GM19023 (cell line): ENCODE data around the gene MRC2.

ENCODE experiments used
- ATAC-seq: cut with Tn5 transposase; IDR thresholded peaks from one replicate; pipeline ENCODE4 v1.9.1; 2021; ENCODE audit warnings: mild to moderate bottlenecking, moderate library complexity; ENCODE audit not compliant: unreplicated experiment

The MRC2 gene

DNA sequence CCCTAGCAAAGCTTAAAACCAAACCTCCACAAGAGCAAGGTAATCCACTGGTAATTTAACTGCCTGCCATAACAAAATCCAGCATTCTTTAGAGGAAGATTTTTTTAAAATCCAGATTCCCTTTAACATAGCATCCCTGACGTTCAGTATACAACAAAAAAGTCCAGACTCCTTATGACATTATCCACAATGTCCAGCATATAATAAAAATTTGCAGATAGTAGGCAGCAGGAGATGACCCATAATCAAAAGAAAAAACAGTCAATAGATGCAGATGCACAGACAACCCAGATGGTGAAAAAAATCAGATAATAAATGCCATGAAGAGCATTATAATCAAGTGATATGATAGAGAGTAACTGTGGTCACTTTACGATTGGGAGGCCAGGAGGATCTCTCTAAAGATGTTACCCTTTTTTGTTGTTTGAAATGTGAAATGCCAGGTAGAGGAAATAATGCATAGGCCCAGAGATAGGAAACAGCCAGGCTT is 33.2 kb downstream of the MRC2 start:
- no peak for ATAC-seq

DNA sequence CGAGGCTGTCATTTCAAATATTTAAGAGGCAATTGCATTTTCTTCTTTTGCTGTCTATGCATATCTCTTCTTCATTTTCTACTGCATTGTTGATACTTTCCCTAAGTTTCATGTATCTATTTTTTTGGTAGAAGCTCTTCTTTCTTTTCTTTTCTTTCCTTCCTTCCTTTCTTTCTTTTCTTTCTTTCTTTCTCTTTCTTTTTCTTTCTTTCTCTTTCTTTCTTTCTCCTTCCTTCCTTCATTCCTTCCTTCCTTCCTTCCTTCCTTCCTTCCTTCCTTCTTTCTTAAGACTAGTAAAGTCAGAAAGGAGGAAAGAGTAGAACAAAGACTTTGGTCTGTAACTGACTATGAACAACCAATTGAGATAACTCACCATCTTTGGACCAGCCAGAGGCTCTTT is 33.9 kb downstream of the MRC2 start:
- ATAC-seq = no peak

- no peak for ATAC-seq
Observed at GRCh38 chr17:62662855-62663254, 35.4 kb downstream of the MRC2 start.

- ATAC-seq = no peak
Observed at GRCh38 chr17:62663304-62663703, 35.8 kb downstream of the MRC2 start.

DNA sequence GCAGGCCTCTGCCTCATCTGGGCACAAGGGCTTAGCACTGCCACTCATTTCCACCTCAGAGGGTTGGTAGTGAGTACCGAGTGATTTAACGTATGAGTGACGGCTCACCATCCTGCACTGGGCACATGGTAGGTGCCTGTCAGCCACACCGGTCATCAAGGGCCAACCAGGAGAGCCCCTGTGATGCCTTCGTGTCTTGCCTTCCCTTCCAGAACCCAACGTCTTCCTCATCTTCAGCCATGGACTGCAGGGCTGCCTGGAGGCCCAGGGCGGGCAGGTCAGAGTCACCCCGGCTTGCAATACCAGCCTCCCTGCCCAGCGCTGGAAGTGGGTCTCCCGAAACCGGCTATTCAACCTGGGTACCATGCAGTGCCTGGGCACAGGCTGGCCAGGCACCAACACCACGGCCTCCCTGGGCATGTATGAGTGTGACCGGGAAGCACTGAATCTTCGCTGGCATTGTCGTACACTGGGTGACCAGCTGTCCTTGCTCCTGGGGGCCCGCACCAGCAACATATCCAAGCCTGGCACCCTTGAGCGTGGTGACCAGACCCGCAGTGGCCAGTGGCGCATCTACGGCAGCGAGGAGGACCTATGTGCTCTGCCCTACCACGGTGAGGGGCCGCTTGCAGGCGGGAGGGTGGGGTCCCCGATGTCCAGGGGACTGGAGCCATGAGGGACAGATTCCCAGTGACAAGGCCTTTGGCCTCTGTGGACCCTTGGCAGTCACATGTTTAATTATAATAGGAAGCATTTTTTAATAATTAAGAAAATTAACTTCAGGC is 37.1 kb downstream of the MRC2 start:
- no peak for ATAC-seq

DNA sequence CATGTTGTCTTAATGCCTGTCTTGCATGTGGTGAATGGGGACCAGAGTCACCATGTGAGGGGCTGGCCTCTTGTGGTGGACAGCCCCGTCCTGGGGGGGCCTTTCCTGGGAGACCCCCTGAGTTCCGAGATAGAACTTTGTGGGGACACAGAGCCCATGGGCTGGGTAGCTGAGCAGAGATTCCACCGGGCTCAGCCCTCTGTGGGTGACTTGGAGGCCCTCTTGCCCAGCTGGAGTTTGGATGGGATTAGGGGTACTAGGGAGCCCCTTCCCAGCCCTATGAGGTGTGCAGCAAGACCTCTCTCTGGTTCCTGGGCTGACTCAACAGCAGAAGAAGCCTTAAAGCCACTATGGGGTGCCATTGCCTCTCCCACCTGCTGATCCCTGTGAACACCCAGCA is 38.1 kb downstream of the MRC2 start:
- ATAC-seq = no peak

- ATAC-seq = no peak
Observed at GRCh38 chr17:62666061-62666800, 38.8 kb downstream of the MRC2 start.

DNA sequence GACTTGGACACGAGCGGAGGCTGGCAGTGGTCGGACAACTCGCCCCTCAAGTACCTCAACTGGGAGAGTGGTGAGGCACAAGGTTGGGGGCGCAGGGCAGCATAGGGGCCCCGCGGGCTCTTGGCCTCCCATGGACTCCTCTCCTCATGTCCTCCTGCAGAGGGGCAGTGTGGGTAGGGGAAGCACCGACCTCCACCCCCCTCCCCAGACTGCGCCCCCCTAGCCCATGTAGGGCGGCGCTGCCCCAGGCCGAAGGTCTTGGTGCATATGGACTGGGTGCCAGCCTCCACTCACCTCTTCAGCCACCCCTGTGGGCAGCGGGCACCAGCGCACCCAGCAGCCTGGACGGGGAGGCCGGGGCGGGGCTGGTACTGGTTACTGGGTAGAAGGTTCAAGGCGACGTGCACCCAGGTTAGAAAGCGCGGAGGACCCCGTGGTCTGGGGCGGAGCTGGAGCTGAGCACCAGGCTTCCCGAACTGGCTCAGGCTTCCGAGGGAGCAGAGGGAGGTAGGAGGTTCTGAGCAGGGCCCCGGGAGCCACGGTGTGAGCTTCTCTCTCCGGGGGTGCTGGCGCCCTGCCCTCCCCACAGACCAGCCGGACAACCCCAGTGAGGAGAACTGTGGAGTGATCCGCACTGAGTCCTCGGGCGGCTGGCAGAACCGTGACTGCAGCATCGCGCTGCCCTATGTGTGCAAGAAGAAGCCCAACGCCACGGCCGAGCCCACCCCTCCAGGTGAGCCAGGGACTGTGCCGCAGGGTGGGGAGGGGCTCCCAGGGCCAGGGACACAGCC is 39.5 kb downstream of the MRC2 start:
- ATAC-seq = no peak

GRCh38 chr17:62668091-62668804 is 40.8 kb downstream of the MRC2 start:
- no peak for ATAC-seq

DNA sequence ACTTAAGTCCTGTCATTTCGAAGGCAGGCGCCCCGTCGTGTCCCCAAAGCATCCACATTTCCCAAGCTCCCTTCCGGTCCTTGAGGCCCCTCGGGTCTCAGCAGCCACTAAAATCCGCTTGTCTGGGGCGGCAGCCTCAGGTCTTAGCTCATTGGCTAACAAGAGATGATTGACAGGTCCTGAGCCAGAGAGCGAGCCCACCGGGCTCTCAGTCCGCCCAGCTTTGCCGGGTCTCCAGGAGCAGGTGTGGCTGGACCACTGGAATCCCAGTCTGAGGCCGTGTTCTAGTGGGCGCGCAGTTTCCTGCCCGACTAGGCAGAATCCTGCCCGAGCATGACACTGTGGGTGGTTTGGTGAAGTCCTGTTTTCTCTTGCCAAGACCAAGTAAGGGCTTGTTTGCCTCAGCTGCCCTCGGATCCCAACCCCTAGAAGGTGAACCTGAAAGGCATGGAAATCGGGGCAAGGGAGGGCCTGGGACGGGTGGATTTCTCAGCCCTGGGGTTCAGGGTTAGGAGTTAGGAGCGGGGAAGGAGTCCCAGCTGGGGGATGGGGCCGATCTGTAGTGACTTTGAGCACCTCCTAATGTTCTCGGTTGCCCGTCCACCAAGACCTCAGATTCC is 42.8 kb downstream of the MRC2 start:
- ATAC-seq = no peak

GRCh38 chr17:62671553-62671952 is 44.1 kb downstream of the MRC2 start:
- ATAC-seq = no peak

- ATAC-seq = no peak
Observed at GRCh38 chr17:62672957-62673356, 45.5 kb downstream of the MRC2 start.

- no peak for ATAC-seq
Observed at GRCh38 chr17:62673614-62674362, 46.3 kb downstream of the MRC2 start.

- no peak for ATAC-seq
Observed at GRCh38 chr17:62674363-62674739, 46.9 kb downstream of the MRC2 start.

GRCh38 chr17:62674841-62675240 is 47.4 kb downstream of the MRC2 start:
- ATAC-seq = no peak

DNA sequence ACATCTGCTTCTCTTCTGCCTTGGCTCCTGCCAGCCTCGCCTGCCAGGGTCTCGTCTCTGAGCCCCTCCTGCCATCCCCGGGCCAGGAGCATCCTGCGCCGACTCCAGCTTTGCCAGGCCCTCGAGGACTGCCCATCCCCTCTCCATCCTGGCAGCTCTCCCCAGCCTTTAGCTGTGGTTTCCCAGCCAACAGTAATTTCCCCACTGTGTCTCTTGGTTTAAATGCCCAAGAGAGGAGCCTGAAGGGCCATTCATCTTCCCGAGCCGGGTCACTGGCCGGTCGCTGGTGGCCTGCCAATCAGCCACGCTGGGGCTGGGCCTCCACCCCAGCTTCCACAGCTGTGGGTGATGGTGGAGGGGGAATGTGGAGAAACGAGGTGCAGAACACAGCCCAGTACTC is 47.8 kb downstream of the MRC2 start:
- ATAC-seq = no peak

DNA sequence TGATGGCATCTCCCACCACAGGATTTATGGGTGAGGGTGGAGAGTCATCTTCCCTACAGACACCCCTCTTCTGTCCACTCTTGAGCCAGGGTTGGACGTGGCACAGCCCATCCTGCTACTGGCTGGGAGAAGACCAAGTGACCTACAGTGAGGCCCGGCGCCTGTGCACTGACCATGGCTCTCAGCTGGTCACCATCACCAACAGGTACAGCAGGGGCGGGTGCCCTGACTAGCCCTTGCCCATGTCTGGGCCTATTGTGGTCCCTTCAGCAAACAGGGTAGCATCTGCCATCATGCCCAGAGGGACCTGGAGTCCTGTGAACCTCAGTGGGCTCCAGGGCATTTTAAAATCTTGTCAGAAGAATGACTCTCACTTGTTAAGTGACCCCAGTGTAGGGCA is 48.2 kb downstream of the MRC2 start:
- ATAC-seq = no peak

- ATAC-seq = no peak
Observed at GRCh38 chr17:62676231-62676943, 48.9 kb downstream of the MRC2 start.

DNA sequence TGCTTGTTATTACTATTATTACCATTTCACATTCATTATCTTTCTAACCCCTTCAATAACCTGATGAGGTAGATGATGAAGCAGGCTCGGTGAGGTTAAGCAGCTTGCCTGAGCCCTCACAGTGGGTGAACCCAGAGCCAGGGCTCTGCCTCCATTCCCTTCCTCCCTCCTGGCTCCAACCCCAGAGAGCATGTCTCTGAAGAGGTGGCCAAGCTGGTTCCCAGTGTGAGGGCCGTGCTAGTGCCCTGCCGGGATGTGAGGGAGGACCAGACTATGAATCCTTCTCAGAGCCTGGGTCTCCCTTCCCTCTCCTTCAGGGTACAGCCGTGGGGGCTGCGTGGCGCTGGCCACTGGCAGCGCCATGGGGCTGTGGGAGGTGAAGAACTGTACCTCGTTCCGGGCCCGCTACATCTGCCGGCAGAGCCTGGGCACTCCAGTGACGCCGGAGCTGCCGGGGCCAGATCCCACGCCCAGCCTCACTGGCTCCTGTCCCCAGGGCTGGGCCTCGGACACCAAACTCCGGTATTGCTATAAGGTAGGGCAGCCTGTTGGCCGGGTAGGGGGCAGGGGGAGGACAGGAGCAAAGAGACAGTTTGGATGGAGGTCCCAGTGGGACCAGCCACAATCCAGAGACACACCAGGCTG is 49.6 kb downstream of the MRC2 start:
- no peak for ATAC-seq
